ENCODE measurements around the gene MAP4K5.

The MAP4K5 gene

DNA sequence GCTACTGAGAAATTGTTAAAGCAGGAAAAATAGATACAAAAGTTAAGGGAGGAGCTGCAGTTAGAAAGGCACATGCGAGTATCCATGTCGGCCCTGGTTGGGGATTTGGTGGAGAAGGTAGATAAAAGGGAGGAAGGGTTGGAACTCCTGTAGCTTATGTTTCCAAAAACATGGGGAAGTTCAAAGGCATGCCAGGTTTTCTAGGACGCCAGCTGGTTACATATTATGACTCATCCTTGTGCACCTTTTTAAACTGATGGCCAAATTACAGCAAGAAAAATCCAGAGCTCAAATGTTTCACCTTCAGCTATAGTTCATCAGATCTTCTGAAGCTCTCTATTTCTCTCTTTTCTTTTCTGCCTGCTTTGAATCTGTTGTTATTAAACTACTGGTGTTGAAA lies 13.2 kb upstream of the MAP4K5 start:
- TF ChIP-seq ZNF70 (CRISPR knock-in tag; IDR thresholded peaks at IDR 0.05) (no peak), ZFP3 (CRISPR knock-in tag; IDR thresholded peaks at IDR 0.05) (no peak), CREB5 (CRISPR knock-in tag; IDR thresholded peaks at IDR 0.05; ENCODE audit: low read depth) (no peak), TSHZ2 (CRISPR knock-in tag; IDR thresholded peaks at IDR 0.05) (no peak), SNAI2 (CRISPR knock-in tag; IDR thresholded peaks at IDR 0.05) (no peak), RARB (CRISPR knock-in tag; IDR thresholded peaks at IDR 0.05) (no peak)

DNA sequence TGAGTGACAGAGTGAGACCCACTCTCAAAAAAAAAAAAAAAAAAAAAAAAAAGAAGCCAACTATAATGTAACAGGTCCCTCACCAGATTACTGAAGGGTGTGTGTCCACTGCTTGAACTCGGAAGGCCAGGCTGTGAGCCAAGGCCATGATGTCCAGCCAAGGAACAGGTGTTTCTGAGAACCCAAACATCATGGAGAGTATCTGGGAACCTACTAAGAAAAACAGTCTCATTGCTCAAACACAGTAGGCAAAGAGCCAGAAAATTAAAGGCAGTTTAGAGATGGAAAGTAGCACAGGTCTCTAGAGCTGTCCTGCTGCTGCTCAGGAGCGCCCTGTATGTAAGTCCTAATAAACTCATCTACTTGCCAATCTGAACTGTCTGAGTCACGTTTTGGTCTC lies 12.5 kb upstream of the MAP4K5 start:
- TF ChIP-seq TOX (CRISPR knock-in tag; IDR thresholded peaks at IDR 0.05; ENCODE audit: borderline replicate concordance): no peak
- no peak for TF ChIP-seq ZNF8 (CRISPR knock-in tag; IDR thresholded peaks at IDR 0.05)
- TF ChIP-seq SNAI2 (CRISPR knock-in tag; IDR thresholded peaks at IDR 0.05): no peak
- TF ChIP-seq, protein P1, sequence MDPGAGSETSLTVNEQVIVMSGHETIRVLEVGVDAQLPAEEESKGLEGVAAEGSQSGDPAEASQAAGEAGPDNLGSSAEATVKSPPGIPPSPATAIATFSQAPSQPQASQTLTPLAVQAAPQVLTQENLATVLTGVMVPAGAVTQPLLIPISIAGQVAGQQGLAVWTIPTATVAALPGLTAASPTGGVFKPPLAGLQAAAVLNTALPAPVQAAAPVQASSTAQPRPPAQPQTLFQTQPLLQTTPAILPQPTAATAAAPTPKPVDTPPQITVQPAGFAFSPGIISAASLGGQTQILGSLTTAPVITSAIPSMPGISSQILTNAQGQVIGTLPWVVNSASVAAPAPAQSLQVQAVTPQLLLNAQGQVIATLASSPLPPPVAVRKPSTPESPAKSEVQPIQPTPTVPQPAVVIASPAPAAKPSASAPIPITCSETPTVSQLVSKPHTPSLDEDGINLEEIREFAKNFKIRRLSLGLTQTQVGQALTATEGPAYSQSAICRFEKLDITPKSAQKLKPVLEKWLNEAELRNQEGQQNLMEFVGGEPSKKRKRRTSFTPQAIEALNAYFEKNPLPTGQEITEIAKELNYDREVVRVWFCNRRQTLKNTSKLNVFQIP (CRISPR knock-in tag; IDR thresholded peaks at IDR 0.05; ENCODE audit: borderline replicate concordance, low read depth): no peak
- TF ChIP-seq ZNF70 (CRISPR knock-in tag; IDR thresholded peaks at IDR 0.05): no peak
- no peak for ATAC-seq

More for the DNA sequence above, 13.2 kb upstream of the MAP4K5 start:
- ATAC-seq: no peak

- TF ChIP-seq ZC3H10 (CRISPR knock-in tag; IDR thresholded peaks at IDR 0.05) (no peak), TCF4 (CRISPR knock-in tag; IDR thresholded peaks at IDR 0.05; ENCODE audit: borderline replicate concordance) (peak; percentile 49; the same call in 1 of the 2 replicates), ARNTL (CRISPR knock-in tag; IDR thresholded peaks at IDR 0.05; ENCODE audit: borderline replicate concordance, low read depth) (no peak), TSHZ2 (CRISPR knock-in tag; IDR thresholded peaks at IDR 0.05) (peak; percentile 47; the same call in 1 of the 2 replicates)
- peak; percentile 85 for ATAC-seq
These were observed 10.6 kb upstream of the MAP4K5 start for GRCh38 chr14:50542941-50543418.

- TF ChIP-seq TCF4 (CRISPR knock-in tag; IDR thresholded peaks at IDR 0.05; ENCODE audit: borderline replicate concordance) (no peak), ARNTL (CRISPR knock-in tag; IDR thresholded peaks at IDR 0.05; ENCODE audit: borderline replicate concordance, low read depth) (no peak), ZNF70 (CRISPR knock-in tag; IDR thresholded peaks at IDR 0.05) (no peak), ZNF8 (CRISPR knock-in tag; IDR thresholded peaks at IDR 0.05) (no peak), CSDC2 (CRISPR knock-in tag; IDR thresholded peaks at IDR 0.05) (no peak), SNAI2 (CRISPR knock-in tag; IDR thresholded peaks at IDR 0.05) (no peak), TSHZ2 (CRISPR knock-in tag; IDR thresholded peaks at IDR 0.05) (no peak), ZFP30 (CRISPR knock-in tag; IDR thresholded peaks at IDR 0.05) (no peak), ESRRG (CRISPR knock-in tag; IDR thresholded peaks at IDR 0.05) (no peak)
- TF ChIP-seq, protein P2, sequence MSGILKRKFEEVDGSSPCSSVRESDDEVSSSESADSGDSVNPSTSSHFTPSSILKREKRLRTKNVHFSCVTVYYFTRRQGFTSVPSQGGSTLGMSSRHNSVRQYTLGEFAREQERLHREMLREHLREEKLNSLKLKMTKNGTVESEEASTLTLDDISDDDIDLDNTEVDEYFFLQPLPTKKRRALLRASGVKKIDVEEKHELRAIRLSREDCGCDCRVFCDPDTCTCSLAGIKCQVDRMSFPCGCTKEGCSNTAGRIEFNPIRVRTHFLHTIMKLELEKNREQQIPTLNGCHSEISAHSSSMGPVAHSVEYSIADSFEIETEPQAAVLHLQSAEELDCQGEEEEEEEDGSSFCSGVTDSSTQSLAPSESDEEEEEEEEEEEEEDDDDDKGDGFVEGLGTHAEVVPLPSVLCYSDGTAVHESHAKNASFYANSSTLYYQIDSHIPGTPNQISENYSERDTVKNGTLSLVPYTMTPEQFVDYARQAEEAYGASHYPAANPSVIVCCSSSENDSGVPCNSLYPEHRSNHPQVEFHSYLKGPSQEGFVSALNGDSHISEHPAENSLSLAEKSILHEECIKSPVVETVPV (CRISPR knock-in tag; IDR thresholded peaks at IDR 0.05): no peak
- ATAC-seq: no peak
These were observed 8.8 kb upstream of the MAP4K5 start for GRCh38 chr14:50541159-50541567.
